GM19463 (cell line): ENCODE results near the gene GLIPR1.
A peak's percentile ranks its signal among the peaks of the same experiment; 100 is the strongest.
"Not testable (repeated sequence)": the region's sequence is repeated elsewhere in the genome, so short reads cannot be mapped to it uniquely, and the experiment has no call there.

Experiments
- ATAC-seq: cut with Tn5 transposase; IDR thresholded peaks from one replicate; pipeline ENCODE4 v1.9.1; 2021; ENCODE audit warnings: mild to moderate bottlenecking, moderate library complexity; ENCODE audit not compliant: unreplicated experiment

Gene GLIPR1

DNA sequence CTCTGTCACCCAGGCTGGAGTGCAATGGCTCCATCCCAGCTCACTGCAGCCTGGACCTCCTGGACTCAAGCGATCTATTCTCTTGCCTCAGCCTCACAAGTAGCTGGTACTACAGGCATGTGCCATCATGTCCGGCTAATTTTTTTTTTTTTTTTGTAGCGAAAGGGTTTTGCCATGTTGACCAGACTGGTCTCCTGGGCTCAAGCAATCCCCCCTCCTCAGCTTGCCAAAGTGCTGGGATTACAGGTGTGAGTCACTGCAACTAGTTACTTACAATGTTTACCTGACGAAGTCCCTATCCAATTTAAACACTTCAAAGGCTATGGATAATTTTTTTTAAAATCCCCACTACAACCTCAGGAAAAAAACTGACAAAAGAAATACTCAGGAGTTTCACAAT is 29.1 kb downstream of the GLIPR1 start:
- ATAC-seq = no peak

- ATAC-seq = peak; percentile 96
Measured at GRCh38 chr12:75511116-75512048, 30.8 kb downstream of the GLIPR1 start, which contains the start of gene KRR1. TSS of gene KRR1 (minus strand) at chr12:75511609. CDS start at chr12:75511597, 12 bp downstream.

DNA sequence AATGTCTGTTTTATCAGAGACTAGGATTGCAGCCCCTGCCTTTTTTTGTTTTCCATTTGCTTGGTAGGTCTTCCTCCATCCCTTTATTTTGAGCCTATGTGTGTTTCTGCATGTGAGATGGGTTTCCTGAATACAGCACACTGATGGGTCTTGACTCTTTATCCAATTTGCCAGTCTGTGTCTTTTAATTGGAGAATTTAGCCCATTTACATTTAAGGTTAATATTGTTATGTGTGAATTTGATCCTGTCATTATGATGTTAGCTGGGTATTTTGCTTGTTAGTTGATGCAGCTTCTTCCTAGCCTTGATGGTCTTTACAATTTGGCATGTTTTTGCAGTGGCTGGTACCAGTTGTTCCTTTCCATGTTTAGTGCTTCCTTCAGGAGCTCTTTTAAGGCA is 40.7 kb downstream of the GLIPR1 start:
- ATAC-seq = not testable (repeated sequence)

GRCh38 chr12:75522124-75522523 is 41.6 kb downstream of the GLIPR1 start:
- not testable (repeated sequence) for ATAC-seq

DNA sequence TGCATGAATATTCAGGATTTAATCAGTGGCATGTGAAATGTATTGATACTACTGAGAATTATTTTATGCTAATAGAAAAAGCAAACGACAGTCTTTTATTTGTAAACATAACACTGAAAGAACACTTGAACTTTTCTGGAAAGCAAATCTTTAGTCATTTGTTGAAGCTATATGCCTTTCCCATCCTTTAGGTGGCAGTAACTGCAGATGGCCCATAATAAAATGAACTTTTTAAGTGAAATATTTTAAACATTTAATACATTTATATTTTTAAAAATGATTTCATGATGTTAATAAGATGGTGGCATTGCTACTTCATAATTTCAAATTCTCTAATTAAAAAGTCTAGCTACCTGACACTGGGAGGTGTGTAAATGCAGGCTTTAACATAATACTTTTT is 44.7 kb downstream of the GLIPR1 start:
- ATAC-seq = no peak

DNA sequence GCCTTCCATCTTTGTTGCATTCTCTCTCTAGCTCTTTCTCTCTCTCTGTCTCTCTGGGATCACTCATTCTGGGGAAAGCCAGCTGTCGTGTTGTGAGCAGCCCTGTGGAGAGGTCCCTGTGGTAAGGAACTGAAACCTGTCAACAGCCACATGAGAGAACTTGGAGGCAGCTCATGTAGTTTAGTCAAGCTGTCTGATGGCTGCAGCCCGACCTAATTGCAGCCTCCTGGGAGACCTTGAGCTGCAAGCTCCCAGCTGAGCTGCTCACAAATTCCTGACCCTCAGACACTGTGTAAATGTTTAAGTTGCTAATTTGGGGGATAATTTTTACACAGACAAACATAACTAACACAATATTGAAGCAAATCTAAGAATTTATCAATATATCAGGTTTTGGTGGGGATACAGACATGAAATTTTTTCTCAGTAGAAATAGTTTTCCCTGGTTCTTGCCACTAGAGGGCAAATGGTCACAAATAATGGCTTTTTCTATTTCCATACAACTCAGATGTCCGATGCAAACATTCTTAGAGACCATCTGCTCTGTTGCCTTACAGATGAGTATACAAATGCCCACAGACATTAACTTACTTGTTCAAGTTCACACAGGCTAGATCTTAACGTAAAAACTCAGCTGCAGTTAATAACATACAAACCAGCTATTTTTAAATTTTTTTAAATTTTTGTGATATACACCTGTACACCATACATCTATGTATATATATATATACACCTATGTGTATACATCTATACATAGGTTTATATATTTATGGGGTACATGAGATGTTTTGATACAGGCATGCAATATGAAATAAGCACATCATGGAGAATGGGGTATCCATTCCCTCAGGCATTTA is 46.3 kb downstream of the GLIPR1 start:
- peak; percentile 97 for ATAC-seq

DNA sequence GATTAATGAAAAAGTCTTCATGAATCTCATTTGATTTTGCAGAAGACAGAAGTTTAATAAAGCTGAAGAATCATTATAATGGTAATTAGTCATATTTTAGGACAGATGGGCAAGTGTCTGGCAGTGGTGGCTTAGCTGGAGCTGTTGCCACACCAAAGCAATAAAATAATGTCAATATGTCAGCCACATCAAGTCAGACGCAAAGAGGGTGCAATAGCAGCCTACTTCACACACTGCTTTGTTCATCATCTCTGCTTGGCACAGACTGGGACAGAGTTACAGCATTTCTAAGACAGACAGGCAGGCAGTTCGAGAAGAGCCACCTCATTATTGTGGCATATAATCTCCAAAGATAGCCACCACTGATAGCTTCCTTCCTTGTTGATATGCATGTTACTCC is 47.7 kb downstream of the GLIPR1 start:
- no peak for ATAC-seq

DNA sequence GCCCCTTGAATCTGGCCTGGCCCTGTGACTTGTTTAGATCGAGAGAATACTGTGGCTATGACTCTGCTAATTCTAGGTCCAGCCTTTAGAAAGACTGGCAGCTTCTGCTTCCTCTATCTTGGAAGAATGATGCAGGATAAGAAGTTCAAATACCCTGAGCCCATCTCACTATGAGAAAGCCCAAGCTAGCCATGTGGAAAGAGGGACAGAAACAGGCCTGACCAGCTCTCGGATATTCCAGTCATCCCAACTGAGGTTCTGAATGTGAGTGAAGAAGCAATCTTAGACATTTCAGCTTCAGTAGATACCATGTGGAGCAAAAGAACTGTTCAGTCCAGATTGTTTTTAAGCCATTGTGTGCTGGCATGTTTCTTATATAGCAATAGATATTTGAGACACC is 48.1 kb downstream of the GLIPR1 start:
- no peak for ATAC-seq

DNA sequence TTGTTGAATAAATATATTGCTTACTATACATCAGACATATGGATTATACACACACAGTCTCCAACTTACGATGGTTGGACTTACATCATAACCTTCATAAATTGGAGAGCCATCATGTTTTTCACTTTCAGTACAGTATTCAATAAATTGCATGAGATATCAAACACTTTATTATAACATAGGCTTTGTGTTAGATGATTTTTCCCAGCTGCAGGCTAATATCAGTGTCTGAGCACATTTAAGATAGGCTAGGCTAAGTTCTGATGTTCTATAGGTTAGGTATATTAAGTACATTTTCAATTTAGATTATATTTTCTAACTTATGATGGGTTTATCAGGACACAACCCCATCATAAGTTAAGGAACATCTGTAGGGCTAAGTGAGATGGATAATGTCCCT is 48.8 kb downstream of the GLIPR1 start:
- ATAC-seq = no peak

DNA sequence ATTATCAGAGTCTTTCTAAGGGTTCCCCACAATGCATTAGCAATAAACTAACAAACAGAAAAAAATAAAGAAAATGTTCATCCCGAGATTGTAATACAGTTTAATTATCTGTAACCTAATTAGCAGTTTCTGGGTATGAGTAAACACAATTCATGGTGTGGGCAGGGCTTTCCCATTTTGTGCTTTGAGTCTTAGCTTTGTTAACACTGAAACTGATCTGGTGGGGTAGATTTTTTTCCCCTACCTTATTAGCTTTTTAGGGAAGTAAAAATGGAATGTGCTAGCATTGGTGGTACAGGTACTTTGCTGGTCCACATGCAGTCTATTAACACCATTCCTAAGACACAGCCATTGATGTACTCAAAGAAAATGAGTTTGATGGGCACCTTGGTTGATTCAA is 49.3 kb downstream of the GLIPR1 start:
- ATAC-seq = no peak

DNA sequence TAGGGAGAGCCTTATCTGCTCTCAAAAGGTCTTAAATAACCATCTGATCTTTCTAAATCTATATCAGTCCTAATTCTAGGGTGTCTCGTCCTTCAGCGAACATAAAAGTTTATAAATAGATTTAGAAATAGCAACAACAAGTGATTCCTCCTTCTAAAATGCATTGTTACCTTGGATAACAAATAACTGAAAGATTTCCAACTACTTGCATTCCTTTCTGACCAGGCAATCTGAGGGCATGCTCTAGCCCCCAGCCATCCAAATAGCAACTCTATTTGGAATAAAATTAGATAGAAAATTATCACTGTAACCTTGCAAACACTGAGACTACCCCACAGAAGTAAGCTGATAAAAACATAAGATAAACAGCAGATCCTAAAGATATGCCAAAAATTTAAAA is 52.7 kb downstream of the GLIPR1 start:
- no peak for ATAC-seq

- ATAC-seq = no peak
Measured at GRCh38 chr12:75539889-75540288, 59.3 kb downstream of the GLIPR1 start.

- ATAC-seq = no peak
Measured at GRCh38 chr12:75542942-75543341, 62.4 kb downstream of the GLIPR1 start.

- no peak for ATAC-seq
Measured at GRCh38 chr12:75543529-75543928, 63.0 kb downstream of the GLIPR1 start.

DNA sequence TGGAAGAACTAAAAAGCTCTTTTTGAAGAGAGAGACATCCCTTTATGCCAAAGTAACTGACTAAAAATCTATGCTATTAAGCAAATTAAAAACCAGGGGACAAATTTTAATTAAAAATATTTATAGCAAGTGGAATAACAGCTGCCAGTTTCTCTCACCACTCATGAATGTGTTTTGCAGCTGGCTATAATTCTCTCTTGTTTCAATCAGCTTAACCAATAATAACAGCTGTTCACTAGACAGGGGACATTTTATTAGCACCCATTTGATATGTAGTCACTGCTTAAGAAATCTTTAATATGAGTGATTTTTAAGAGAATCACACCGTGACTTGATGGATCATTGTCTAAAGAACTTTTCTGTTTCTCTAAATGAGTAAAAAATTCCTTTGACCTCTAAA is 65.1 kb downstream of the GLIPR1 start:
- no peak for ATAC-seq

DNA sequence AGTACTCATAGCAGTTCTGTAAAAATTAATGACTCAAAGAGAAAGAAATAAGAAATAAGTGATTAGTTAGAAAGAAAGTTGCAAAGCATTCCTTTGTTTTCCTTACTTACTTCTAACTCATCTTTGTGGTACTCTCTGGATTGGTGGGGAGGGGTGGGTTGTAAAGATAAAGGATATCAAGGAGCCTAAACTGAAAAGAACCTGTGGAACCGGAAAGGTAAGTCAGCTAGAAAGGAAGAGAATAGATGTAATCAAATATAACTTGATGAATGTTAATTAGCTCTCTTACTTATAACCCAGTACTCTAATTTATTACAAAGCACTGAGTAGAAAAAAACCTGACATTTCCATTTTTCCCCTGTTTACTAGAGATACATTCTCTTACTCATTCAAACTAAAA is 68.3 kb downstream of the GLIPR1 start:
- ATAC-seq = no peak

GRCh38 chr12:75549989-75550388 is 69.4 kb downstream of the GLIPR1 start:
- no peak for ATAC-seq

DNA sequence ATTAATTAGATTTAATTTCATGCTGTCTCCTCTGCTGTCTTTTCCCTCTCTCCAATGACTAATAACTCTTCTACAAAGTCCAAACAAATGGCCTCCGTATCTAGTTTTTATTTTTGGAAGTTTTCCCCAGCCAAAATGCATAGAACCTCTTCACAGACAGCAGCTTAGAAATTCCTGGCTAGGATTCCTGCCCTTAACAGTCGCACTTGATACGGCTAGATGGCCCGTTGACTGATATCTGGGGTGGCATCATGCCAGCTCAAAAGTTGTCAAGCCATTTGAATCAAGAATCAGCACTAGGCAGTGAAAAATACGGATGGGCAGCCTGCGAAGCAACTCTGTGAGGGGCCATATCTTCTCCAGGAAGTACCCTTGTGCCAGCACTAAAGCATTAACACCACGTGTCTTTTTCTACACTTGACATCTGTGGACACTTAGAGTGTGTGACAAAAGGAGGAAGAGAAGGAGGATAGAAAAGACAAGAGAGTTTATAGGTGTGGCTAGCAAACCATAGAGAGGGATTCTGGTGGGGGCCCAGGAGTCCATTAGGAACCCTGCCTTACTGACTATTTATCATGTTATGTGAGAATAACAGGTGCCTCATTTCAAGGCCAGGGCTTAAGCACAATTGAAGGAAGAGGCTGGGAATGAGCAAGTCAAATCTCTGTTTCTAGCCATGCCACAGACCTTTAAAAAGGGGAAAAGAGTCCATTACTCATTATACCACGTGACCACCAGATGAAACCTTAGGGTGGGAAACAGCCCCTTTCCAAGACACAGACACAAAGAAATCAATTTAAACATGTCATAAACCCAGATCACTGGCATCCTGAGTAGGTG is 70.1 kb downstream of the GLIPR1 start:
- ATAC-seq = no peak

DNA sequence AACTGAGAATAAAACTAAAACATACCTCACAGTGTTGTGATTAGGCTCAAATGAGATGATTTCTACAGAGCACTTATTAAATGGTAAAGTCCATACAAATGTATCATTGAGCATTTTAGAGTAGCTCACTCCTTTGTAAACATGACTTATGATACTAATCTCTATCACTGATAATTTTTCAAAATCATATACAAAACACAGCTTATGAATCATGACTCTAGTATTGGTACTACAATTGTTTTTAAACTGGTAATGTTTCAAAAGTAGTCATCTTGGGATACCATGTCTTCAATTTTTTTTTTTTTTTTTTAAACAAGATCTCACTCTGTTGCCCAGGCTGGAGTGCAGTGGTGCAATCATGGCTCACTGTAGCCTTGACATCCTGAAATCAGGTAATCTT is 70.9 kb downstream of the GLIPR1 start:
- ATAC-seq = no peak

- no peak for ATAC-seq
Measured at GRCh38 chr12:75553398-75553797, 72.8 kb downstream of the GLIPR1 start.
